ENCODE data around the gene ICA1.

DNA sequence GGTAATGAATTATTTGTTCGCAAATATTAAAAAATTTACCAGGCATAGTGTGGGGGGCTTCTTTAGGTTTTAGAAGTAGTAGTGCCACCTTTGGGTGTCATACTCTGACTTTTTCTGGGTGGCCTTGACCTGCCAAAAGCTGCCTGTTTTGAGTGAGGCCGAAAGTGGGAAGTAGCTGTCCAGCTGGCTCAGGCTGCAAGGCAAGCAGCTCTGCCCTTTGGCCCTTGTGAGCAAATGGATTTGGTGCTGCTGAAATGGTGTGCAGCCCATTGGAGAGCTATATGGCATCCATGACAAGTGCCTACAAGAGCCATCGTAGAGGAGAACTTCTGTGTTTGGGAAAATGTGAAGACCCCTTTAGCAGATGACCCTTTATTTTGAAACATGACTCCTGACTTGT, 20.2 kb upstream of the ICA1 start:
- no peak for TF ChIP-seq POLR2A (IDR thresholded peaks at IDR 0.05; ENCODE audit: low read depth, low read length)
- no peak for TF ChIP-seq POLR2AphosphoS5 (IDR thresholded peaks at IDR 0.05; ENCODE audit: low read depth, low read length)

Data from GM12892 (cell line).